SK-N-SH (cell line): ENCODE measurements around the gene SNAI3. TPM values are rescaled to one million over a fixed set of nuclear protein-coding genes. Genes with fewer than 3 reads are reported as not detected.

Experiments
- CTCF ChIA-PET: fragments of 300-600, 350-600 bp; formaldehyde crosslinking; extraction: SDS; loops from one replicate; lab custom pipeline; 2021; lab: Yijun Ruan, JAX
- POLR2A ChIA-PET: fragments of 350-600 bp; sonication (Branson Sonifier 250); formaldehyde crosslinking; extraction: SDS; loops from one replicate; lab custom pipeline; 2020; ENCODE audit warnings: antibody characterized with exemption, inconsistent platforms; lab: Yijun Ruan, JAX
- DNase-seq: peaks from one replicate; pipeline ENCODE4 v3.0.0; 2012
- H2AFZ ChIP-seq: fragments of 200-600 bp; sonication (generic); 2 replicates; pipeline ENCODE4 v1.8.1; 2016; ENCODE audit warnings: antibody characterized with exemption, mild to moderate bottlenecking, low read depth
- H3F3A ChIP-seq: fragments of 200-600 bp; sonication (generic); replicated peaks from 2 replicates; pipeline ENCODE3; 2016; ENCODE audit warnings: antibody characterized with exemption, mild to moderate bottlenecking; ENCODE audit not compliant: insufficient read depth
- H3K27ac ChIP-seq, 2 experiments: fragments of 200-500 bp in 1 of 2; fragments of 200-600 bp in 1 of 2; sonication (Bioruptor generic) in 1 of 2; sonication (generic), shearing (Covaris generic) in 1 of 2; 2 replicates each; pipeline versions ENCODE4 v1.5.1 to v1.6.1; 2014 to 2016; ENCODE audit warnings: low read depth in 2 of 2, inconsistent platforms in 1 of 2, low read length in 1 of 2, mild to moderate bottlenecking in 1 of 2, mixed read lengths in 1 of 2
- H3K27me3 ChIP-seq: fragments of 200-600 bp; sonication (generic), shearing (Covaris generic); 2 replicates; pipeline ENCODE4 v1.6.1; 2016; ENCODE audit warnings: mixed run types; ENCODE audit not compliant: insufficient read depth
- H3K36me3 ChIP-seq, 2 experiments: fragments of 200-500 bp in 1 of 2; fragments of 200-600 bp in 1 of 2; sonication (Bioruptor generic) in 1 of 2; sonication (generic) in 1 of 2; replicated peaks in 1 of 2; 2 replicates each; pipeline versions ENCODE3 to v1.5.1; 2014 to 2016; ENCODE audit warnings: low read length in 1 of 2, mild to moderate bottlenecking in 1 of 2; ENCODE audit not compliant: insufficient read depth in 2 of 2, control insufficient read depth in 1 of 2
- H3K4me1 ChIP-seq, 2 experiments: fragments of 200-500 bp in 1 of 2; fragments of 200-600 bp in 1 of 2; sonication (Bioruptor generic) in 1 of 2; sonication (generic), shearing (Covaris generic) in 1 of 2; 2 replicates each; pipeline versions ENCODE4 v1.5.1 to v1.6.1; 2014 to 2016; ENCODE audit warnings: low read depth in 1 of 2, low read length in 1 of 2, mixed run types in 1 of 2; ENCODE audit not compliant: insufficient read depth in 2 of 2, control insufficient read depth in 1 of 2
- H3K4me2 ChIP-seq: fragments of 200-600 bp; sonication (generic), shearing (Covaris generic); 2 replicates; pipeline ENCODE4 v1.6.1; 2017; ENCODE audit warnings: mixed run types
- H3K4me3 ChIP-seq, 2 experiments: fragments of 200-500 bp in 1 of 2; fragments of 200-600 bp in 1 of 2; sonication (Bioruptor generic) in 1 of 2; sonication (generic), shearing (Covaris generic) in 1 of 2; 2 replicates each; pipeline versions ENCODE4 v1.5.1 to v1.8.1; 2014 to 2016; ENCODE audit warnings: low read depth in 2 of 2, inconsistent platforms in 1 of 2, low read length in 1 of 2, mild to moderate bottlenecking in 1 of 2, mixed read lengths in 1 of 2, moderate library complexity in 1 of 2
- H3K79me2 ChIP-seq: fragments of 200-600 bp; sonication (generic); 2 replicates; pipeline ENCODE4 v1.8.1; 2017; ENCODE audit warnings: mild to moderate bottlenecking; ENCODE audit not compliant: insufficient read depth
- H3K9ac ChIP-seq: fragments of 200-600 bp; sonication (generic); 2 replicates; pipeline ENCODE4 v1.6.1; 2017; ENCODE audit warnings: mixed run types
- H3K9me2 ChIP-seq: fragments of 200-600 bp; sonication (generic); 2 replicates; pipeline ENCODE4 v1.6.1; 2017; ENCODE audit warnings: mixed run types
- H3K9me3 ChIP-seq: fragments of 200-600 bp; sonication (generic); 2 replicates; pipeline ENCODE4 v1.6.1; 2017; ENCODE audit warnings: mixed run types, mild to moderate bottlenecking, moderate library complexity
- H4K20me1 ChIP-seq: fragments of 200-600 bp; sonication (generic); 2 replicates; pipeline ENCODE4 v1.6.1; 2017; ENCODE audit warnings: mild to moderate bottlenecking, mixed run types; ENCODE audit not compliant: insufficient read depth
- CTCF ChIP-seq: fragments of 200-600 bp; sonication (generic); IDR thresholded peaks from 2 replicates; pipeline ENCODE4 v1.6.1; 2017; ENCODE audit warnings: antibody characterized with exemption, mild to moderate bottlenecking, moderate library complexity
- ELF1 ChIP-seq: IDR thresholded peaks from 2 replicates; pipeline ENCODE4 v1.4.0; 2012
- EP300 ChIP-seq, 2 experiments: IDR thresholded peaks; 2 replicates each; pipeline versions ENCODE4 v1.4.0 to v1.6.1; 2012; ENCODE audit warnings: borderline replicate concordance in 1 of 2, low read depth in 1 of 2, low read length in 1 of 2
- EZH2phosphoT487 ChIP-seq: fragments of 200-600 bp; sonication (generic); IDR thresholded peaks from 2 replicates; pipeline ENCODE4 v1.6.1; 2017; ENCODE audit warnings: low read depth, mixed run types, mild to moderate bottlenecking, antibody characterized with exemption, moderate library complexity, borderline replicate concordance
- FOSL2 ChIP-seq: IDR thresholded peaks from 2 replicates; pipeline ENCODE4 v1.4.0; 2012; ENCODE audit warnings: low read depth, mild to moderate bottlenecking, moderate library complexity, borderline replicate concordance
- FOXJ3 ChIP-seq: sonication (generic); formaldehyde crosslinking; IDR thresholded peaks from 2 replicates; pipeline ENCODE4 v1.5.1; 2020; ENCODE audit warnings: mild to moderate bottlenecking, missing genetic modification reagents
- GABPA ChIP-seq: IDR thresholded peaks from 2 replicates; pipeline ENCODE4 v1.4.0; 2012; ENCODE audit warnings: low read depth, mild to moderate bottlenecking
- MAX ChIP-seq: IDR thresholded peaks from 2 replicates; pipeline ENCODE4 v1.4.0; 2012; ENCODE audit warnings: low read depth
- MEF2A ChIP-seq: IDR thresholded peaks from 2 replicates; pipeline ENCODE4 v1.4.0; 2012; ENCODE audit warnings: low read depth, borderline replicate concordance
- NFIC ChIP-seq: IDR thresholded peaks from 2 replicates; pipeline ENCODE4 v1.4.0; 2012; ENCODE audit warnings: borderline replicate concordance
- NRF1 ChIP-seq: IDR thresholded peaks from 2 replicates; pipeline ENCODE4 v1.6.1; 2012; ENCODE audit warnings: low read depth, mild to moderate bottlenecking, low read length
- POLR2AphosphoS5 ChIP-seq: IDR thresholded peaks from 2 replicates; pipeline ENCODE4 v1.6.1; 2012; ENCODE audit warnings: low read depth, low read length
- RCOR1 ChIP-seq: fragments of 150-350 bp; IDR thresholded peaks from 2 replicates; pipeline ENCODE4 v1.6.1; 2017; ENCODE audit warnings: antibody characterized with exemption, low read length
- RFX5 ChIP-seq: IDR thresholded peaks from 2 replicates; pipeline ENCODE4 v1.6.1; 2012; ENCODE audit warnings: mild to moderate bottlenecking, improper control_type of control experiment, low read length
- RXRA ChIP-seq: IDR thresholded peaks from 2 replicates; pipeline ENCODE4 v1.4.0; 2012; ENCODE audit warnings: low read depth, mild to moderate bottlenecking, borderline replicate concordance
- TEAD4 ChIP-seq: IDR thresholded peaks from 2 replicates; pipeline ENCODE4 v1.4.0; 2012; ENCODE audit warnings: mild to moderate bottlenecking, borderline replicate concordance; ENCODE audit not compliant: insufficient read depth
- USF1 ChIP-seq: IDR thresholded peaks from 2 replicates; pipeline ENCODE4 v1.4.0; 2012; ENCODE audit warnings: low read depth, borderline replicate concordance
- WGBS: methylation state at CpG from one replicate; pipeline ENCODE4 v1.1.6; 2017; ENCODE audit warnings: low lambda C conversion rate; 5-methylcytosine and 5-hydroxymethylcytosine counted together
- polyA plus RNA-seq, 3 experiments: library from polyadenylated mRNA; depleted of rRNA; stranded (reverse); fragments of >200 nt; gene quantifications; 2 replicates each; pipeline ENCODE4 v1.2.3, GENCODE V29; 2012

Gene SNAI3
- polyA plus RNA-seq, 1 of the 3 experiments (the other 2 are of a cell fraction) = 0.03 TPM

- no peak for TF ChIP-seq RCOR1
Measured at GRCh38 chr16:88705801-88706228, 19.5 kb upstream of the SNAI3 start (continued).

GRCh38 chr16:88705076-88705684, 18.9 kb upstream of the SNAI3 start:
- H3K9ac ChIP-seq = peak overlapping the region; percentile 67
- peaks cover 8% of the 10 kb centered on the region for H3F3A ChIP-seq
- TF ChIP-seq CTCF (no peak), TEAD4 (no peak), NRF1 (no peak), GABPA (no peak), EP300 (IDR thresholded peaks at IDR 0.05; ENCODE audit: borderline replicate concordance in 1 of 2, low read depth in 1 of 2, low read length in 1 of 2) (no peak), NFIC (no peak), ELF1 (no peak), FOSL2 (no peak), POLR2AphosphoS5 (no peak), USF1 (no peak), EZH2phosphoT487 (no peak), FOXJ3 (CRISPR knock-in tag) (no peak), RXRA (no peak), RFX5 (no peak), RCOR1 (no peak), MEF2A (no peak), MAX (no peak)
- peak overlapping the region; percentile 97 for H3K4me2 ChIP-seq
- H3K27ac ChIP-seq = no peak overlapping the region
- peaks cover 13 to 16% of the 10 kb centered on the region in 2 experiments; a peak in 3 of 4 replicates for H3K4me1 ChIP-seq
- peaks cover 0 to under 1% of the 10 kb centered on the region in 2 experiments for H3K36me3 ChIP-seq
- H3K9me2 ChIP-seq = no peaks in the 10 kb centered on the region
- no peak for DNase-seq
- peaks cover 67% of the 10 kb centered on the region for H3K79me2 ChIP-seq
- H3K27me3 ChIP-seq = no peaks in the 10 kb centered on the region
- ChIA-PET POLR2A (no interaction called here), CTCF (interaction anchor here (1.9 kb wide), 1 partner anchor 32 kb away, joined by 7 read pairs; no protein-coding TSS in a partner anchor)
- 0 out of 2 replicates have a peak, but pooled peaks cover 6% of the 10 kb centered on the region for H4K20me1 ChIP-seq
- H3K9me3 ChIP-seq = no peaks in the 10 kb centered on the region
- 71% methylated on average over 3 of the region's 9 CpGs for WGBS
- H2AFZ ChIP-seq = no peak overlapping the region
- H3K4me3 ChIP-seq = peak overlapping the region; percentile 94 to 99
